Spleen (tissue), 11 donors: Measurements from ENCODE around the gene CNTNAP2. TPM values are rescaled to one million over a fixed set of nuclear protein-coding genes. Genes with fewer than 3 reads are reported as not detected.

Experiments
- DNase-seq: peaks from one replicate; pipeline ENCODE4 v3.0.0-alpha.2; 2020
- H3K27ac ChIP-seq, 8 donors: fragments of 200-600 bp; sonication (generic) in 7 of 8; 1 replicate in 4 of 8; 2 replicates in 4 of 8; pipeline versions ENCODE4 v1.5.0 to v1.8.0; 2016 to 2021; ENCODE audit warnings: inconsistent platforms in 4 of 8, mild to moderate bottlenecking in 4 of 8, moderate library complexity in 1 of 8
- H3K27me3 ChIP-seq, 7 donors: fragments of 200-600 bp; sonication (generic) in 6 of 7; replicated peaks in 1 of 7; 1 replicate in 4 of 7; 2 replicates in 3 of 7; pipeline versions ENCODE4 v1.5.0 to v1.8.0; 2016 to 2021; ENCODE audit warnings: inconsistent platforms in 3 of 7, mild to moderate bottlenecking in 1 of 7
- H3K36me3 ChIP-seq, 6 donors: fragments of 200-600 bp; sonication (generic) in 5 of 6; 1 replicate in 4 of 6; 2 replicates in 2 of 6; pipeline versions ENCODE4 v1.5.0 to v1.8.0; 2016 to 2021; ENCODE audit warnings: inconsistent platforms in 2 of 6
- H3K4me1 ChIP-seq, 6 donors: fragments of 200-600 bp; sonication (generic) in 5 of 6; 1 replicate in 3 of 6; 2 replicates in 3 of 6; pipeline versions ENCODE4 v1.5.0 to v1.8.0; 2016 to 2021; ENCODE audit warnings: inconsistent platforms in 3 of 6
- H3K4me3 ChIP-seq, 8 donors: fragments of 200-600 bp; sonication (generic) in 7 of 8; 1 replicate in 4 of 8; 2 replicates in 4 of 8; pipeline versions ENCODE4 v1.5.0 to v1.8.0; 2016 to 2021; ENCODE audit warnings: inconsistent platforms in 4 of 8, mild to moderate bottlenecking in 4 of 8, moderate library complexity in 2 of 8
- H3K9me3 ChIP-seq, 8 donors: fragments of 200-600 bp; sonication (generic) in 7 of 8; 1 replicate in 4 of 8; 2 replicates in 4 of 8; pipeline versions ENCODE4 v1.5.0 to v1.8.0; 2016 to 2021; ENCODE audit warnings: inconsistent platforms in 4 of 8
- POLR2A ChIP-seq, 3 donors: fragments of 450-650 bp; IDR thresholded peaks; one replicate each; pipeline ENCODE4 v1.5.1; 2017; ENCODE audit warnings: antibody characterized with exemption in 3 of 3, mild to moderate bottlenecking in 1 of 3
- POLR2AphosphoS5 ChIP-seq, 3 donors: sonication (generic); formaldehyde crosslinking; IDR thresholded peaks; one replicate each; pipeline ENCODE4 v1.5.1; 2017; ENCODE audit warnings: antibody characterized with exemption in 3 of 3
- WGBS, 5 donors: extraction: QIAGEN DNeasy Blood & Tissue Kit in 3 of 5; methylation state at CpG; one replicate each; pipeline versions ENCODE4 v1.1.5 to v1.1.7; 2013 to 2018; 5-methylcytosine and 5-hydroxymethylcytosine counted together
- intact Hi-C: fragments of 100-400 bp; cut with DNase I; formaldehyde crosslinking; loops from one replicate; pipeline ENCODE4 v1.15.0; 2023; ENCODE audit warnings: low total_unique reads
- polyA plus RNA-seq, 3 donors: library from polyadenylated mRNA; stranded (reverse); fragments of 200-250 nt; gene quantifications; one replicate each; pipeline ENCODE4 v1.2.1, GENCODE V29; 2013
- total RNA-seq, 7 donors: library from RNA; depleted of rRNA in 3 of 7; stranded (reverse); fragments of >200 nt in 3 of 7; fragmentation: NEBNext Ultra II Directional in 4 of 7; extraction: Animal tissue kit (Norgen Biotek cat#: 25700) in 4 of 7; gene quantifications; one replicate each; pipeline versions ENCODE4 v1.1.0 to v1.2.1, GENCODE V29; 2016 to 2021
- TF ChIP-seq, protein P1 (sequence below), 11 experiments: fragments of 200-600 bp in 7 of 11; fragments of 450-650 bp in 4 of 11; sonication (generic) in 4 of 11; IDR thresholded peaks in 8 of 11; conservative IDR thresholded peaks in 3 of 11; 1 replicate in 7 of 11; 2 replicates in 4 of 11; pipeline versions ENCODE4 v1.4.0 to v1.8.0; 2016 to 2021; ENCODE audit warnings: antibody characterized with exemption in 11 of 11, inconsistent platforms in 4 of 11, mild to moderate bottlenecking in 1 of 11
- donor health status: healthy with polysubstance abuse.
- donor health status: DM: no; HTN: no; CAD: no; lungs with moderate emphysema.
- donor health status: DM: no; HTN: no; CAD: no.
- donor health status: Bipolar disorder and iron deficiency.
- donor health status: healthy.
- donor health status: DM: no; HTN: no; CAD: no.
- donor health status: DM: yes; HTN: yes; CAD: no.

Gene CNTNAP2
- total and polyA plus RNA-seq, 10 donors, result 0.13 to 2.0 (median 0.82) TPM

DNA sequence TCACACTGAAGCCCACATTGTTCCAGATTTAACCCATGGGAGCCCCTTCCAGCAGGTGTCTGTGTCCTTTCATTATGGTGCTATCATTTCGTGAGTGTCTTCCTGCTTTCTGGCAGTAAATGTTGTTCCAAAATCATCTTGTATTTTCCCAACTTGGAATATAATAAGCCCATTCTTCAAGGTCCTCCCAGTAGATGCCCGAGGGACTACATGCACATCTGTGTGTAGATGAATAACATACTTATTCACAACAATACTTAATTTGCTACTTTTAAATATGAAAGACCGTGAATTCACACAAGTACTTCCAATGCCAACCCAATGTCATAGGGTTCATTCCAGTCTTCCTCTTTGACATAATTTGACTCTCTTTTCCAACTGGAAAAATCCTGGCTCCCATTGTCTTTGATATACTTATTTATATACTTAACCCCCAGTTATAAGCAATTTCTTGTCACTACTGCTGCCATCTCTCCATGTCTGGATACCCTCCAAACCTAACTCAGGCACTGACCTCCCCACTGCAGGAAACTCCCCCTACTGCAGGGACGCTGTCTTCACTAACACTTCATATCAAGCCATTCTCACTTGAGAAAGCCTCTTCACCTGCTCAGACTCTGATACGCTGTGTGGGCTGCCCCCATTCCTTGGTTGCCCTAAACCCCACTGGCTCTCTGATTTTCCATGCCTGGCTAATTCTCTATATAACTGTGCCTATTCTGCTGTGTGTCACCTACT is 1119.2 kb downstream of the CNTNAP2 start:
- 70 to 87% (median 82%) methylated on average over 5 of the region's 5 CpGs for WGBS, 5 donors
- H3K27ac ChIP-seq, result no peak overlapping the region
- H3K36me3 ChIP-seq, result no peaks in the 10 kb centered on the region
- no peak overlapping the region for H3K4me3 ChIP-seq
- TF ChIP-seq POLR2AphosphoS5 (IDR thresholded peaks at IDR 0.05) (no peak), POLR2A (IDR thresholded peaks at IDR 0.05) (no peak)
- TF ChIP-seq, protein P1, sequence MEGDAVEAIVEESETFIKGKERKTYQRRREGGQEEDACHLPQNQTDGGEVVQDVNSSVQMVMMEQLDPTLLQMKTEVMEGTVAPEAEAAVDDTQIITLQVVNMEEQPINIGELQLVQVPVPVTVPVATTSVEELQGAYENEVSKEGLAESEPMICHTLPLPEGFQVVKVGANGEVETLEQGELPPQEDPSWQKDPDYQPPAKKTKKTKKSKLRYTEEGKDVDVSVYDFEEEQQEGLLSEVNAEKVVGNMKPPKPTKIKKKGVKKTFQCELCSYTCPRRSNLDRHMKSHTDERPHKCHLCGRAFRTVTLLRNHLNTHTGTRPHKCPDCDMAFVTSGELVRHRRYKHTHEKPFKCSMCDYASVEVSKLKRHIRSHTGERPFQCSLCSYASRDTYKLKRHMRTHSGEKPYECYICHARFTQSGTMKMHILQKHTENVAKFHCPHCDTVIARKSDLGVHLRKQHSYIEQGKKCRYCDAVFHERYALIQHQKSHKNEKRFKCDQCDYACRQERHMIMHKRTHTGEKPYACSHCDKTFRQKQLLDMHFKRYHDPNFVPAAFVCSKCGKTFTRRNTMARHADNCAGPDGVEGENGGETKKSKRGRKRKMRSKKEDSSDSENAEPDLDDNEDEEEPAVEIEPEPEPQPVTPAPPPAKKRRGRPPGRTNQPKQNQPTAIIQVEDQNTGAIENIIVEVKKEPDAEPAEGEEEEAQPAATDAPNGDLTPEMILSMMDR (IDR thresholded peaks at IDR 0.05 in 8 of 11, conservative IDR thresholded peaks at IDR 0.05 in 3 of 11), result no peak
- peaks cover 0 to 7% (median 0%) of the 10 kb centered on the region in 8 donors for H3K9me3 ChIP-seq
- no peaks in the 10 kb centered on the region for H3K4me1 ChIP-seq
- intact Hi-C loops, result no loop called here
- DNase-seq, result no peak
- no peaks in the 10 kb centered on the region for H3K27me3 ChIP-seq

DNA sequence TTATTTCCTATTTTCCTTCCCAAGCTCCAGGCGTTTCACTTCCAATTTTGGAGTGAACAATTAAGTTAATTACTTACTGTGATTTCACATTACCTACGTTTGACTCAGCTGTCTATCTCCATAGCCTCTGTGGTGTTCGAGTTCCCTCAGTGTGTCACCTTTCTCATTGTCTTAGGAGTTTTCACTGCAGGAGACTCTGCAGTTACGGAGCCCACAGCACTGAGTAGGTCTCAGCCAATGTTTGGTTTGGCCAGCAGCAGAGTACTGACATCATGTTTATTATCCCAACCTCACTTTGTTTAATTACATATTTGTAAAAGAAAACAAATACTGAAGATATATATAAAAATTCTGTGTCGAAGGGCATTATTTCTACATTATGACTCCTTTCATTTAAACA is 1123.9 kb downstream of the CNTNAP2 start:
- Histone ChIP-seq H3K4me3 (no peak overlapping the region), H3K27me3 (no peaks in the 10 kb centered on the region), H3K36me3 (no peaks in the 10 kb centered on the region), H3K9me3 (peaks cover 0 to 7% (median 0%) of the 10 kb centered on the region in 8 donors), H3K27ac (no peak overlapping the region), H3K4me1 (no peaks in the 10 kb centered on the region)
- TF ChIP-seq, protein P1 (IDR thresholded peaks at IDR 0.05 in 8 of 11, conservative IDR thresholded peaks at IDR 0.05 in 3 of 11), result no peak
- TF ChIP-seq POLR2A (IDR thresholded peaks at IDR 0.05), result no peak
- no peak for TF ChIP-seq POLR2AphosphoS5 (IDR thresholded peaks at IDR 0.05)
- intact Hi-C loops, result no loop called here
- 73 to 83% (median 75%) methylated on average over 5 of the region's 5 CpGs for WGBS, 5 donors
- DNase-seq, result no peak

DNA sequence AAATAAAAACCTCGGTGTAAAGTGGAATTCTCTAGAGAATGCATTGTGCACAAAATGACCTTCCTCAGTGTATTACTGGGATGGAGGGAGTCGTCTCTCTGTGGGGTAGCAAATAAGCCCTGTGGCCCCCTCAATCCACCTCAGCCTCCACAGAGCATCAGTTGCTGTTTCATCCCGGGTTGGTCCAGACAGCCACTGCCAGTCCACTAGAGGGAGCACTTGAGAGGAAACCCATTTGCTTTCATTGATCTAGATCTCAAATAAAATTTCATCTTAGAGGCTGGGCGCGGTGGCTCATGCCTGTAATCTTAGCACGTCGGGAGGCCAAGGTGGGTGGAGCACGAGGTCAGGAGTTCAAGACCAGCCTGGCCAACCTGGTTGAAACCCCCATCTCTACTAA is 1128.7 kb downstream of the CNTNAP2 start:
- Histone ChIP-seq H3K27me3 (no peaks in the 10 kb centered on the region), H3K4me1 (no peaks in the 10 kb centered on the region), H3K4me3 (no peak overlapping the region), H3K36me3 (no peaks in the 10 kb centered on the region), H3K27ac (no peak overlapping the region), H3K9me3 (no peaks in the 10 kb centered on the region)
- intact Hi-C loops, result no loop called here
- DNase-seq, result no peak
- TF ChIP-seq POLR2A (IDR thresholded peaks at IDR 0.05) (no peak), POLR2AphosphoS5 (IDR thresholded peaks at IDR 0.05) (no peak)
- TF ChIP-seq, protein P1 (IDR thresholded peaks at IDR 0.05 in 8 of 11, conservative IDR thresholded peaks at IDR 0.05 in 3 of 11), result peak in 8 of 11 experiments; percentile 22 to 63 (median 50)
- WGBS, 5 donors, result 25 to 50% (median 40%) methylated on average over 6 to 8 of the region's 8 CpGs

DNA sequence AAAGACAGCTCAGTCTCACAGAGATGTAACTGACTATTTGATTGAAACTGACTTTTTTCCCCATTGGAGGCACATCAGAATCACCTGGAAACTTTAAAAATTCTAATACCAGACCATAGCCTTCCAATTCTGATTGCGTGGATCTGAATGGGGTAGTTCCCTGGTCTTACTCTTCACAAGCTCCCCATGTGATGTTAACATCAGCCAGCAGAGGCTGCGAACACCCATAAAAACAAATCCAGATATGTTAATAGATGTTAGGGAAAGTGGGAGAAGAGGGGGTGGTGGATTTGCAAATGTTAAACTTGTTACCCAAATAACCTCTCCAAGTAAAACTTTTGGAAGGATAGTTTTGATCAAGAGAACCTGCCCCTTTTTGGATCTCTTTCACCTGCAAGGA is 1133.4 kb downstream of the CNTNAP2 start:
- WGBS, 5 donors, result 84 to 96% (median 90%) methylated on average over 2 of the region's 2 CpGs
- no peak for DNase-seq
- H3K27me3 ChIP-seq, result no peaks in the 10 kb centered on the region
- H3K27ac ChIP-seq, result no peak overlapping the region
- intact Hi-C loops, result loop anchor here (10.0 kb wide), 1 partner anchor 835 kb away; no protein-coding TSS in a partner anchor
- H3K4me1 ChIP-seq, result no peaks in the 10 kb centered on the region
- H3K4me3 ChIP-seq, result no peak overlapping the region
- TF ChIP-seq POLR2AphosphoS5 (IDR thresholded peaks at IDR 0.05) (no peak), POLR2A (IDR thresholded peaks at IDR 0.05) (no peak)
- TF ChIP-seq, protein P1 (IDR thresholded peaks at IDR 0.05 in 8 of 11, conservative IDR thresholded peaks at IDR 0.05 in 3 of 11), result no peak
- no peaks in the 10 kb centered on the region for H3K36me3 ChIP-seq
- H3K9me3 ChIP-seq, result no peaks in the 10 kb centered on the region
